ENCODE results near the gene PSMD3. TPM values are rescaled to one million over a fixed set of nuclear protein-coding genes. Genes with fewer than 3 reads are reported as not detected.
"Not testable (repeated sequence)": the region's sequence is repeated elsewhere in the genome, so short reads cannot be mapped to it uniquely, and the experiment has no call there.

Gene PSMD3
- total and polyA plus RNA-seq, 8 donors = 72.8 to 117 (median 96.8) TPM

- ATAC-seq = no peak
- TF ChIP-seq CTCF (IDR thresholded peaks at IDR 0.05) = no peak
- intact Hi-C loops (cut with DNase I) = no loop called here
- Histone ChIP-seq H3K4me1 (no peaks in the 10 kb centered on the region), H3K9me3 (no peaks in the 10 kb centered on the region), H3K27ac (no peak overlapping the region), H3K27me3 (no peaks in the 10 kb centered on the region), H3K36me3 (peaks cover 0 to 36% of the 10 kb centered on the region in 2 donors), H3K4me3 (no peak overlapping the region)
- no peak for DNase-seq
These were observed 19.6 kb downstream of the PSMD3 start for GRCh38 chr17:40000161-40000560.

GRCh38 chr17:40001335-40001734, 20.7 kb downstream of the PSMD3 start:
- intact Hi-C loops (cut with DNase I) = not testable (repeated sequence)
- peaks cover 0 to 24% of the 10 kb centered on the region in 2 donors for H3K36me3 ChIP-seq

GRCh38 chr17:40004072-40004471, 23.5 kb downstream of the PSMD3 start:
- intact Hi-C loops (cut with DNase I) = no loop called here
- Histone ChIP-seq H3K9me3 (no peaks in the 10 kb centered on the region), H3K4me3 (no peak overlapping the region), H3K4me1 (no peaks in the 10 kb centered on the region), H3K27ac (no peak overlapping the region), H3K27me3 (no peaks in the 10 kb centered on the region), H3K36me3 (no peaks in the 10 kb centered on the region)
- ATAC-seq (no peak), DNase-seq (peak in 1 of 4 donors; percentile 31)
- no peak for TF ChIP-seq CTCF (IDR thresholded peaks at IDR 0.05)

More at GRCh38 chr17:40001335-40001734, 20.7 kb downstream of the PSMD3 start:
- not testable (repeated sequence) for H3K27ac ChIP-seq, H3K27me3 ChIP-seq, ATAC-seq, H3K4me3 ChIP-seq, H3K4me1 ChIP-seq, H3K9me3 ChIP-seq
- DNase-seq = peak in 1 of 4 donors; percentile 9

- ATAC-seq = no peak
- no peak overlapping the region for H3K4me3 ChIP-seq
- TF ChIP-seq CTCF (IDR thresholded peaks at IDR 0.05) = no peak
- H3K36me3 ChIP-seq = no peaks in the 10 kb centered on the region
- DNase-seq = no peak
- H3K27me3 ChIP-seq = no peaks in the 10 kb centered on the region
- no peaks in the 10 kb centered on the region for H3K4me1 ChIP-seq
- intact Hi-C loops (cut with DNase I) = no loop called here
- no peaks in the 10 kb centered on the region for H3K9me3 ChIP-seq
- no peak overlapping the region for H3K27ac ChIP-seq
These were observed 24.1 kb downstream of the PSMD3 start for GRCh38 chr17:40004712-40005111.

- intact Hi-C loops (cut with DNase I) = no loop called here
- no peaks in the 10 kb centered on the region for H3K4me1 ChIP-seq
- no peak overlapping the region for H3K4me3 ChIP-seq
- DNase-seq (no peak), ATAC-seq (no peak)
- H3K9me3 ChIP-seq = no peaks in the 10 kb centered on the region
- H3K36me3 ChIP-seq = no peaks in the 10 kb centered on the region
- no peak overlapping the region for H3K27ac ChIP-seq
- no peaks in the 10 kb centered on the region for H3K27me3 ChIP-seq
- no peak for TF ChIP-seq CTCF (IDR thresholded peaks at IDR 0.05)
These were observed 24.9 kb downstream of the PSMD3 start for GRCh38 chr17:40005520-40005919.

GRCh38 chr17:40010946-40011500, 30.4 kb downstream of the PSMD3 start:
- H3K27ac ChIP-seq; H3K27me3 ChIP-seq; H3K4me3 ChIP-seq; H3K36me3 ChIP-seq; intact Hi-C loops (cut with DNase I); H3K9me3 ChIP-seq; ATAC-seq: not testable (repeated sequence)
- H3K4me1 ChIP-seq = peaks cover 20 to 27% of the 10 kb centered on the region in 2 donors
- peak in 1 of 4 donors; percentile 74 for DNase-seq

- H3K36me3 ChIP-seq; H3K27ac ChIP-seq; H3K4me3 ChIP-seq; ATAC-seq; intact Hi-C loops (cut with DNase I); H3K9me3 ChIP-seq; H3K27me3 ChIP-seq: not testable (repeated sequence)
- peak in 1 of 4 donors; percentile 24 for DNase-seq
- H3K4me1 ChIP-seq = peaks cover 20 to 38% of the 10 kb centered on the region in 2 donors
These were observed 31.5 kb downstream of the PSMD3 start for GRCh38 chr17:40012017-40012647.
